MCF 10A (cell line): ENCODE measurements around the gene TAF5. TPM values are rescaled to one million over a fixed set of nuclear protein-coding genes. Genes with fewer than 3 reads are reported as not detected.

Experiments used
- Bru-seq: library from RNA; stranded (reverse); fragments of 400-500 nt; gene quantifications from one replicate; lab custom pipeline; 2021; lab: Mats Ljungman, UMichigan
- BruChase-seq, 2 experiments: library from RNA; stranded (reverse); fragments of 400-500 nt; gene quantifications; one replicate each; lab custom pipeline; 2021; lab: Mats Ljungman, UMichigan
- BruUV-seq: library from RNA; stranded (reverse); fragments of 400-500 nt; replicated peaks from 2 replicates; lab custom pipeline; 2021; lab: Mats Ljungman, UMichigan
- CTCF ChIA-PET: fragments of 300-600 bp; sonication (Branson Sonifier 250); formaldehyde crosslinking; extraction: SDS; loops from one replicate; lab custom pipeline; 2021; ENCODE audit warnings: antibody characterized with exemption, inconsistent platforms; lab: Yijun Ruan, JAX
- POLR2A ChIA-PET: fragments of 300-600, 350-650 bp; sonication (Branson Sonifier 250); formaldehyde crosslinking; extraction: SDS; loops from one replicate; lab custom pipeline; 2020; ENCODE audit warnings: antibody characterized with exemption, inconsistent platforms; lab: Yijun Ruan, JAX
- DNase-seq: peaks from one replicate; pipeline ENCODE4 v3.0.0-alpha.2; 2018; ENCODE audit not compliant: unreplicated experiment
- H3K27ac Mint-ChIP-seq: one replicate; pipeline ENCODE4 v1.8.0; 2022; ENCODE audit warnings: mild to moderate bottlenecking, low read depth, mixed read lengths; ENCODE audit not compliant: unreplicated experiment
- H3K27me3 Mint-ChIP-seq: one replicate; pipeline ENCODE4 v1.8.0; 2022; ENCODE audit warnings: mixed read lengths; ENCODE audit not compliant: insufficient read depth, unreplicated experiment
- H3K36me3 Mint-ChIP-seq: one replicate; pipeline ENCODE4 v1.8.0; 2022; ENCODE audit warnings: mild to moderate bottlenecking, moderate library complexity, mixed read lengths; ENCODE audit not compliant: insufficient read depth, unreplicated experiment
- H3K4me1 Mint-ChIP-seq: one replicate; pipeline ENCODE4 v1.8.0; 2022; ENCODE audit warnings: mixed read lengths; ENCODE audit not compliant: insufficient read depth, unreplicated experiment
- H3K4me3 Mint-ChIP-seq: one replicate; pipeline ENCODE4 v1.8.0; 2022; ENCODE audit warnings: mild to moderate bottlenecking, moderate library complexity, mixed read lengths; ENCODE audit not compliant: unreplicated experiment
- H3K9me3 Mint-ChIP-seq: one replicate; pipeline ENCODE4 v1.8.0; 2022; ENCODE audit warnings: mixed read lengths; ENCODE audit not compliant: unreplicated experiment
- intact Hi-C: fragments of 100-400 bp; cut with micrococcal nuclease; formaldehyde crosslinking; loops from 2 replicates; pipeline ENCODE4 v1.14.1; 2022
- long read RNA-seq: library from polyadenylated mRNA; stranded (forward); transcript quantifications from one replicate; pipeline ENCODE4 v2.0.0, GENCODE V29; 2022
- total RNA-seq: library from RNA; stranded (reverse); gene quantifications from 2 replicates; pipeline ENCODE4 v1.2.3, GENCODE V29; 2022
- TF ChIP-seq, protein P1 (sequence below): fragments of 200-600 bp; IDR thresholded peaks from one replicate; pipeline ENCODE4 v1.8.0; 2022; ENCODE audit warnings: antibody characterized with exemption, mild to moderate bottlenecking; ENCODE audit not compliant: unreplicated experiment

Gene TAF5
- total RNA-seq (2.7 and 3.1 TPM in 2 replicates), Bru-seq, nascent RNA (percentile 43 among the genes with signal in this experiment), BruChase-seq, experiment 1, labeled RNA remaining after a 6-hour chase (percentile 35 among the genes with signal in this experiment), BruChase-seq, experiment 2, labeled RNA remaining after a 2-hour chase (percentile 49 among the genes with signal in this experiment)
- long read RNA-seq, transcript TAF5-201 (11 exons, 3,268 nt) = major isoform, 19 of 22 reads
- long read RNA-seq, partial matches to known transcripts = 1 of 22 reads
- long read RNA-seq, other reads (novel, unspliced or antisense) = 2 of 22 reads

DNA sequence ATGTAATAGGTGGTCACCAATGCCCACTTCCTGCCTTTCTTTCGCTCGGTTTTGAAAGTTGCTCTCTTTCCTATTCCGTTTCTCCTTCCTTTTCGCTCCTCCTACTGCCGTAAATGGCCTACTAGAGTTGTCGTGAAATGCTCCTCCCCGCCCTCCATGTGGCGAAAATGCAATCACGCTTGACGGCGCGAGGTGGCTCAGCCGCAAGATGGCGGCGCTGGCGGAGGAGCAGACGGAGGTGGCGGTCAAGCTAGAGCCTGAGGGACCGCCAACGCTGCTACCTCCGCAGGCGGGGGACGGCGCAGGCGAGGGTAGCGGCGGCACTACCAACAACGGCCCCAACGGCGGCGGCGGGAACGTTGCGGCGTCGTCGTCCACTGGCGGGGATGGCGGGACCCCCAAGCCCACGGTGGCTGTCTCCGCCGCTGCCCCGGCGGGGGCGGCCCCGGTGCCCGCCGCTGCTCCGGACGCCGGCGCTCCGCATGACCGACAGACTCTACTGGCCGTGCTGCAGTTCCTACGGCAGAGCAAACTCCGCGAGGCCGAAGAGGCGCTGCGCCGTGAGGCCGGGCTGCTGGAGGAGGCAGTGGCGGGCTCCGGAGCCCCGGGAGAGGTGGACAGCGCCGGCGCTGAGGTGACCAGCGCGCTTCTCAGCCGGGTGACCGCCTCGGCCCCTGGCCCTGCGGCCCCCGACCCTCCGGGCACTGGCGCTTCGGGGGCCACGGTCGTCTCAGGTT is at the start of gene TAF5:
Gene TAF5 (plus strand): TSS at position 195 of the 737 bp plus-strand sequence. CDS start 14 bp downstream, at position 209.
- Mint-ChIP-seq H3K27ac (peak within 1 kb of the TSS; percentile 93), H3K36me3 (no peaks in the 10 kb centered on the region), H3K4me1 (no peaks in the 10 kb centered on the region), H3K9me3 (no peaks in the 10 kb centered on the region), H3K27me3 (no peaks in the 10 kb centered on the region), H3K4me3 (peak within 1 kb of the TSS; percentile 85)
- CTCF ChIA-PET = interaction anchor here (0.6 kb wide), 1 partner anchor 28 kb away, joined by 3 read pairs; the partner anchor contains the start of genes ATP5MK and PDCD11
- peak; percentile 97 for DNase-seq
- intact Hi-C loops = loop anchor here (2.0 kb wide), 1 partner anchor 29 kb away; the partner anchor contains the start of genes ATP5MK and PDCD11
- BruUV-seq = no TSS peak
- TF ChIP-seq, protein P1, sequence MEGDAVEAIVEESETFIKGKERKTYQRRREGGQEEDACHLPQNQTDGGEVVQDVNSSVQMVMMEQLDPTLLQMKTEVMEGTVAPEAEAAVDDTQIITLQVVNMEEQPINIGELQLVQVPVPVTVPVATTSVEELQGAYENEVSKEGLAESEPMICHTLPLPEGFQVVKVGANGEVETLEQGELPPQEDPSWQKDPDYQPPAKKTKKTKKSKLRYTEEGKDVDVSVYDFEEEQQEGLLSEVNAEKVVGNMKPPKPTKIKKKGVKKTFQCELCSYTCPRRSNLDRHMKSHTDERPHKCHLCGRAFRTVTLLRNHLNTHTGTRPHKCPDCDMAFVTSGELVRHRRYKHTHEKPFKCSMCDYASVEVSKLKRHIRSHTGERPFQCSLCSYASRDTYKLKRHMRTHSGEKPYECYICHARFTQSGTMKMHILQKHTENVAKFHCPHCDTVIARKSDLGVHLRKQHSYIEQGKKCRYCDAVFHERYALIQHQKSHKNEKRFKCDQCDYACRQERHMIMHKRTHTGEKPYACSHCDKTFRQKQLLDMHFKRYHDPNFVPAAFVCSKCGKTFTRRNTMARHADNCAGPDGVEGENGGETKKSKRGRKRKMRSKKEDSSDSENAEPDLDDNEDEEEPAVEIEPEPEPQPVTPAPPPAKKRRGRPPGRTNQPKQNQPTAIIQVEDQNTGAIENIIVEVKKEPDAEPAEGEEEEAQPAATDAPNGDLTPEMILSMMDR = no peak
- POLR2A ChIA-PET = interaction anchor here (0.6 to 2.9 kb wide), 19 partner anchors 9 to 722 kb away, joined by 3 to 62 read pairs (median 4); partner anchors contain the start of genes ATP5MK, CALHM3, CNNM2 and PCGF6

DNA sequence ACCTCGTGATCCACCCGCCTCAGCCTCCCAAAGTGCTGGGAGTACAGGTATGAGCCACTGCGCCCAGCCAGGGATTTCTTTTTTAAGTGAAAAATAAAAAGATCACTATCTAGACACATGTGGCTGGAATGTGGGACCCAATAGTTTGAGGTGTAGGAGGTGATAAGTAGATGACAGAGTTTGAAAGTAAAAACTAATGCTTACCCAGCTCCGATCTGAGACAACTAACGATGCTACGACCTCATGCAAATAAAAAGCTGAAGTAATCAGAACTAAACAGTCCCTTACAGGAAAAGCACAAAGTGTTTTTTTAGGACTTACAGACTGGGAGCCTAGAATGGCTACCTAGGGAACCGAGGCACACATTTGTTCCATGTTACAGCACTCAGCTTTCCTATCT is 39.9 kb upstream of the TAF5 start:
- peaks cover 72% of the 10 kb centered on the region for H3K36me3 Mint-ChIP-seq
- H3K9me3 Mint-ChIP-seq = no peaks in the 10 kb centered on the region
- no TSS peak for BruUV-seq
- H3K4me1 Mint-ChIP-seq = no peaks in the 10 kb centered on the region
- DNase-seq = no peak
- intact Hi-C loops = no loop called here
- TF ChIP-seq, protein P1 = no peak
- no peak overlapping the region for H3K4me3 Mint-ChIP-seq
- ChIA-PET CTCF (interaction anchor here (0.5 kb wide), 1 partner anchor 23 kb away, joined by 4 read pairs; no protein-coding TSS in a partner anchor), POLR2A (no interaction called here)
- no peak overlapping the region for H3K27ac Mint-ChIP-seq
- H3K27me3 Mint-ChIP-seq = no peaks in the 10 kb centered on the region

DNA sequence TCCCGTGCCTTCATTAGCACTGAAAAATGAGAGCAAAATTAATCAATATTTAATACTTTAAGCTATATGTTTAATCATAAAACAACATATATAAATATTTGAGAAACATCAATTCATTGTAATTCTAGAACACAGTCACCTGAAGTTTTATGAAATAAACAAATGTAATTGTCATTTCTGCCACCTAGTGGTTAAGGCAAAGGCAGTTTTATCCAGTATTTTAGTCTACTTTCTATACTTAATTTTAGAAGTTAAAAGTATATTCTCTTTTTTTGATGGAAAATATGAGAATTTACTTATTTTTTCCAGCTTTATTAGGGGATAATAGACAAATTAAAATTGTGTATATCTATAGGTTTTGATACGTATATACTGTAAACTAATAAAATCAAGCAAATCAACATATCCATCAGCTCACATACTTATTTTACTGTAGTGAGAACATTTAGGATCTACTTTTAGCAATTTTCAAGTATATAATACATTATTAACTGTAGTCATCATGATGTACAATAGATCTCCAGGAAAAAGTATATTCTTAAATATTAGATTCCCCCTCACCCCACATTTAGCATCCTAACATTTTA is 33.7 kb upstream of the TAF5 start:
- Mint-ChIP-seq H3K9me3 (no peaks in the 10 kb centered on the region), H3K4me3 (no peak overlapping the region), H3K27ac (no peak overlapping the region), H3K36me3 (peaks cover 38% of the 10 kb centered on the region), H3K4me1 (no peaks in the 10 kb centered on the region), H3K27me3 (no peaks in the 10 kb centered on the region)
- peak; percentile 36 for DNase-seq
- POLR2A ChIA-PET = interaction anchor here (0.6 to 1.9 kb wide), 7 partner anchors 11 to 416 kb away, joined by 3 to 8 read pairs (median 4); partner anchors contain the start of genes CNNM2, NT5C2 and PCGF6
- CTCF ChIA-PET = interaction anchor here (0.5 to 2.1 kb wide), 32 partner anchors 10 to 581 kb away, joined by 3 to 10 read pairs (median 3); partner anchors contain the start of gene CNNM2
- TF ChIP-seq, protein P1 = peak; percentile 44
- intact Hi-C loops = loop anchor here (1.0 to 10.0 kb wide), 4 partner anchors 90 to 499 kb away; partner anchors contain the start of gene CYP17A1
- no TSS peak for BruUV-seq
